Panc1 (cell line): ENCODE results near the gene MISP3. TPM values are rescaled to one million over a fixed set of nuclear protein-coding genes. Genes with fewer than 3 reads are reported as not detected.

ENCODE experiments used
- ATAC-seq: fragments of 200-7000 bp; cut with Tn5 transposase; 2 replicates; pipeline ENCODE4 v1.9.1; 2020; ENCODE audit warnings: mild to moderate bottlenecking, moderate library complexity
- BruUV-seq: library from RNA; stranded (reverse); fragments of 400-500 nt; replicated peaks from 2 replicates; lab custom pipeline; 2021; lab: Mats Ljungman, UMichigan
- CTCF ChIA-PET: fragments of 300-600 bp; sonication (Branson Sonifier 250); formaldehyde crosslinking; loops from one replicate; lab custom pipeline; 2022; ENCODE audit warnings: antibody characterized with exemption; lab: Charles Lee
- POLR2A ChIA-PET: fragments of 300-600 bp; sonication (Branson Sonifier 250); formaldehyde crosslinking; loops from one replicate; lab custom pipeline; 2022; ENCODE audit warnings: antibody characterized with exemption; lab: Charles Lee
- DNase-seq: peaks from one replicate; pipeline ENCODE4 v3.0.0-alpha.2; 2010; ENCODE audit warnings: low read depth, low spot score
- H3K27ac ChIP-seq: 2 replicates; pipeline ENCODE4 v1.5.1; 2011; ENCODE audit warnings: mild to moderate bottlenecking, low read length, inconsistent platforms
- H3K27me3 ChIP-seq: fragments of 200-500 bp; sonication (Bioruptor generic); 2 replicates; pipeline ENCODE4 v1.6.0; 2014; ENCODE audit warnings: low read length, inconsistent platforms; ENCODE audit not compliant: control insufficient read depth, insufficient read depth
- H3K36me3 ChIP-seq: fragments of 200-500 bp; sonication (Bioruptor generic); 2 replicates; pipeline ENCODE4 v1.5.1; 2014; ENCODE audit warnings: inconsistent platforms, mild to moderate bottlenecking, low read length, moderate library complexity; ENCODE audit not compliant: control insufficient read depth, insufficient read depth
- H3K4me1 ChIP-seq: 2 replicates; pipeline ENCODE4 v1.5.1; 2011; ENCODE audit warnings: inconsistent platforms, mild to moderate bottlenecking, low read length, moderate library complexity; ENCODE audit not compliant: control insufficient read depth, insufficient read depth
- H3K4me3 ChIP-seq, 2 experiments: 2 replicates each; pipeline ENCODE4 v1.5.1; 2011 to 2012; ENCODE audit warnings: low read depth in 2 of 2, low read length in 2 of 2, mild to moderate bottlenecking in 2 of 2, inconsistent platforms in 1 of 2, moderate library complexity in 1 of 2
- H3K9me3 ChIP-seq: fragments of 200-500 bp; sonication (Bioruptor generic); 2 replicates; pipeline ENCODE4 v1.5.1; 2014; ENCODE audit warnings: low read depth, mild to moderate bottlenecking, inconsistent platforms, low read length, moderate library complexity; ENCODE audit not compliant: control insufficient read depth, insufficient read depth
- CTCF ChIP-seq: fragments of 450-650 bp; IDR thresholded peaks from 2 replicates; pipeline ENCODE4 v1.5.1; 2017; ENCODE audit warnings: mild to moderate bottlenecking
- POLR2AphosphoS5 ChIP-seq: IDR thresholded peaks from 2 replicates; pipeline ENCODE4 v1.6.1; 2012; ENCODE audit warnings: mild to moderate bottlenecking, low read depth, low read length, moderate library complexity
- REST ChIP-seq, 2 experiments: IDR thresholded peaks; 2 replicates each; pipeline ENCODE4 v1.6.1; 2011 to 2012; ENCODE audit warnings: low read depth in 2 of 2, control low read depth in 1 of 2, low read length in 1 of 2, mild to moderate bottlenecking in 1 of 2, moderate library complexity in 1 of 2; ENCODE audit not compliant: insufficient read depth in 1 of 2
- SIN3A ChIP-seq: IDR thresholded peaks from 2 replicates; pipeline ENCODE4 v1.6.1; 2012; ENCODE audit warnings: low read depth, mild to moderate bottlenecking, low read length, moderate library complexity, borderline replicate concordance; ENCODE audit not compliant: insufficient read depth
- TCF7L2 ChIP-seq: IDR thresholded peaks from 2 replicates; pipeline ENCODE4 v1.6.1; 2011; ENCODE audit warnings: mild to moderate bottlenecking, low read depth, low read length, inconsistent platforms
- in situ Hi-C: cut with HindIII; loops from 2 replicates; pipeline ENCODE4 v1.10.0; 2016; ENCODE audit warnings: low sequenced_read_pairs, low pct_unique_long_range_greater_than_20kb
- intact Hi-C: fragments of 100-400 bp; cut with micrococcal nuclease; formaldehyde crosslinking; loops from one replicate; pipeline ENCODE4 v1.10.0; 2022; ENCODE audit not compliant: unreplicated experiment
- total RNA-seq: library from RNA; stranded (reverse); gene quantifications from one replicate; pipeline ENCODE4 v1.2.1, GENCODE V29; 2021; ENCODE audit not compliant: unreplicated experiment

Gene MISP3
- total RNA-seq, 1 experiment from 2014 or later, result 1.5 TPM

GRCh38 chr19:14039181-14039580 lies 33.4 kb upstream of the MISP3 start:
- in situ Hi-C loops, result no loop called here

More at GRCh38 chr19:14039181-14039580, 33.4 kb upstream of the MISP3 start:
- no TSS peak for BruUV-seq
- DNase-seq (no peak), ATAC-seq (no peak)
- Histone ChIP-seq H3K4me1 (no peaks in the 10 kb centered on the region), H3K36me3 (no peaks in the 10 kb centered on the region), H3K27ac (no peak overlapping the region), H3K27me3 (no peaks in the 10 kb centered on the region), H3K4me3 (no peak overlapping the region), H3K9me3 (no peaks in the 10 kb centered on the region)
- intact Hi-C loops, result no loop called here
- TF ChIP-seq SIN3A (no peak), TCF7L2 (no peak), CTCF (no peak), POLR2AphosphoS5 (no peak), REST (IDR thresholded peaks at IDR 0.05; ENCODE audit: insufficient read depth in 1 of 2, low read depth in 2 of 2, low read length in 1 of 2) (no peak)
- ChIA-PET POLR2A (no interaction called here), CTCF (no interaction called here)
